HepG2 (cell line): ENCODE measurements around the gene FLAD1. TPM values are rescaled to one million over a fixed set of nuclear protein-coding genes. Genes with fewer than 3 reads are reported as not detected.

ENCODE experiments used
- ATAC-seq: fragments of 200-7000 bp; cut with Tn5 transposase; 3 replicates; pipeline ENCODE4 v1.9.1; 2020; ENCODE audit warnings: mild to moderate bottlenecking, moderate library complexity
- BruUV-seq: library from RNA; stranded (reverse); fragments of 400-500 nt; replicated peaks from 2 replicates; lab custom pipeline; 2021; lab: Mats Ljungman, UMichigan
- CTCF ChIA-PET: fragments of 300-600 bp; formaldehyde crosslinking; extraction: SDS; loops from one replicate; lab custom pipeline; 2021; ENCODE audit warnings: low total read pairs, inconsistent platforms, low intra/inter-chr PET ratio; lab: Yijun Ruan, JAX
- POLR2A ChIA-PET: fragments of 350-600 bp; sonication (Branson Sonifier 250); formaldehyde crosslinking; loops from one replicate; lab custom pipeline; 2020; ENCODE audit warnings: antibody characterized with exemption, inconsistent platforms; lab: Yijun Ruan, JAX
- DNase-seq: peaks from one replicate; pipeline ENCODE4 v3.0.0-alpha.2; 2015; ENCODE audit warnings: low spot score
- FAIRE-seq: peaks from 3 replicates; lab custom pipeline; 2011; peaks lifted over from hg19 to GRCh38; lab: Jason Lieb, UNC
- H2AFZ ChIP-seq: one replicate; pipeline ENCODE4 v1.6.1; 2011; ENCODE audit warnings: low read length, inconsistent platforms
- H3K27ac ChIP-seq: fragments of 300-600 bp; 3 replicates; pipeline ENCODE4 v1.8.0; 2011; ENCODE audit warnings: mixed run types, mild to moderate bottlenecking, mixed read lengths, low read length, inconsistent platforms; ENCODE audit not compliant: insufficient read depth; ENCODE audit errors: extremely low read length
- H3K27me3 ChIP-seq, 2 experiments: fragments of 200-600 bp in 1 of 2; 2 replicates in 1 of 2; 3 replicates in 1 of 2; pipeline versions ENCODE4 v1.6.0 to v1.8.0; 2011; ENCODE audit warnings: low read length in 2 of 2, mild to moderate bottlenecking in 2 of 2, moderate library complexity in 2 of 2, inconsistent platforms in 1 of 2; ENCODE audit not compliant: insufficient read depth in 2 of 2, control insufficient read depth in 1 of 2
- H3K36me3 ChIP-seq, 2 experiments: fragments of 200-600 bp in 1 of 2; replicated peaks in 1 of 2; 2 replicates in 1 of 2; 3 replicates in 1 of 2; pipeline versions ENCODE4 v1.5.1 to v1.8.0; 2011; ENCODE audit warnings: low read length in 2 of 2, inconsistent platforms in 1 of 2; ENCODE audit not compliant: insufficient read depth in 2 of 2, control insufficient read depth in 1 of 2
- H3K4me1 ChIP-seq: 2 replicates; pipeline ENCODE4 v1.5.1; 2012; ENCODE audit warnings: low read length, inconsistent platforms; ENCODE audit not compliant: insufficient read depth
- H3K4me2 ChIP-seq: 2 replicates; pipeline ENCODE4 v1.6.0; 2011; ENCODE audit warnings: low read depth, low read length, inconsistent platforms
- H3K4me3 ChIP-seq, 3 experiments: fragments of 200-600 bp in 1 of 3; sonication (generic), shearing (Covaris generic) in 1 of 3; replicated peaks in 1 of 3; 2 replicates each; pipeline ENCODE4 v1.5.1; 2011 to 2016; ENCODE audit warnings: low read length in 3 of 3, inconsistent platforms in 2 of 3, low read depth in 2 of 3, mild to moderate bottlenecking in 2 of 3, control low read depth in 1 of 3, mixed read lengths in 1 of 3; ENCODE audit not compliant: insufficient read depth in 1 of 3
- H3K79me2 ChIP-seq: one replicate; pipeline ENCODE4 v1.6.1; 2011; ENCODE audit warnings: low read length, inconsistent platforms; ENCODE audit not compliant: insufficient read depth
- H3K9ac ChIP-seq: 2 replicates; pipeline ENCODE4 v1.6.0; 2011; ENCODE audit warnings: mild to moderate bottlenecking, low read depth, low read length, inconsistent platforms; ENCODE audit not compliant: insufficient read depth
- H3K9me3 ChIP-seq: 2 replicates; pipeline ENCODE4 v1.5.1; 2012; ENCODE audit warnings: mild to moderate bottlenecking, low read length
- H4K20me1 ChIP-seq: 2 replicates; pipeline ENCODE4 v1.6.0; 2011; ENCODE audit warnings: inconsistent platforms, mild to moderate bottlenecking, low read length, moderate library complexity; ENCODE audit not compliant: insufficient read depth
- ADNP ChIP-seq: sonication (generic); formaldehyde crosslinking; IDR thresholded peaks from 2 replicates; pipeline ENCODE4 v1.4.0; 2020; ENCODE audit warnings: missing genetic modification reagents
- SMAD9 ChIP-seq: sonication (generic); formaldehyde crosslinking; IDR thresholded peaks from 2 replicates; pipeline ENCODE4 v1.5.1; 2020; ENCODE audit warnings: mild to moderate bottlenecking, missing genetic modification reagents
- ZEB1 ChIP-seq: IDR thresholded peaks from 2 replicates; pipeline ENCODE4 v1.6.1; 2012; ENCODE audit warnings: mild to moderate bottlenecking, low read depth, inconsistent platforms; ENCODE audit not compliant: insufficient replicate concordance
- ZNF543 ChIP-seq: sonication (generic); formaldehyde crosslinking; IDR thresholded peaks from 2 replicates; pipeline ENCODE4 v1.4.0; 2020; ENCODE audit warnings: mild to moderate bottlenecking, missing genetic modification reagents
- WGBS: methylation state at CpG from one replicate; pipeline ENCODE4 v1.1.6; 2017; ENCODE audit warnings: low lambda C conversion rate; 5-methylcytosine and 5-hydroxymethylcytosine counted together
- in situ Hi-C: cut with HindIII; loops from 2 replicates; pipeline ENCODE4 v1.10.0; 2017; ENCODE audit warnings: low pct_unique_long_range_greater_than_20kb; ENCODE audit not compliant: extremely low pct_ligation_motif_present
- intact Hi-C: fragments of 100-400 bp; cut with micrococcal nuclease; formaldehyde crosslinking; loops from one replicate; pipeline ENCODE4 v1.10.0; 2022; ENCODE audit not compliant: unreplicated experiment
- polyA plus RNA-seq, 8 experiments: library from polyadenylated mRNA; depleted of rRNA in 3 of 8; stranded (reverse) in 7 of 8; unstranded in 1 of 8; fragments of >200 nt; fragmentation: Illumina TruSeq in 4 of 8; extraction: Trizol in 4 of 8; gene quantifications; 2 replicates each; pipeline versions ENCODE4 v1.2.1 to v1.2.3, GENCODE V29; 2011 to 2016; ENCODE audit warnings: low read depth in 4 of 8, missing spikeins in 1 of 8, mixed read lengths in 1 of 8; ENCODE audit not compliant: insufficient read depth in 1 of 8
- total RNA-seq, 5 experiments: library from RNA; depleted of rRNA; stranded (reverse); fragments of >200 nt; fragmentation: Illumina TruSeq; extraction: Trizol; gene quantifications; 2 replicates each; pipeline ENCODE4 v1.2.3, GENCODE V29; 2016; ENCODE audit warnings: low read depth in 1 of 5
- TF ChIP-seq, protein P1 (sequence below): sonication (generic); formaldehyde crosslinking; conservative IDR thresholded peaks from 2 replicates; pipeline ENCODE4 v1.8.0; 2022; ENCODE audit warnings: missing genetic modification reagents
- TF ChIP-seq, protein P2 (sequence below), 2 experiments: sonication (generic) in 1 of 2; formaldehyde crosslinking in 1 of 2; IDR thresholded peaks; 2 replicates each; pipeline versions ENCODE4 v1.4.0 to v1.6.1; 2016 to 2020; ENCODE audit warnings: borderline replicate concordance in 1 of 2, low read depth in 1 of 2, mild to moderate bottlenecking in 1 of 2, missing genetic modification reagents in 1 of 2
- TF ChIP-seq, protein P3 (sequence below): sonication (generic); formaldehyde crosslinking; IDR thresholded peaks from 2 replicates; pipeline ENCODE4 v1.5.0; 2020; ENCODE audit warnings: mild to moderate bottlenecking, missing genetic modification reagents
- TF ChIP-seq, protein P4 (sequence below): sonication (generic); formaldehyde crosslinking; IDR thresholded peaks from 2 replicates; pipeline ENCODE4 v1.5.0; 2020; ENCODE audit warnings: mild to moderate bottlenecking, missing genetic modification reagents

FLAD1 gene
- total and polyA plus RNA-seq, 2 of the 13 experiments (the other 11 are each of a cell fraction or from before 2014, with no cell fraction given), result 25.9 to 32.8 TPM

- TF ChIP-seq, protein P1, sequence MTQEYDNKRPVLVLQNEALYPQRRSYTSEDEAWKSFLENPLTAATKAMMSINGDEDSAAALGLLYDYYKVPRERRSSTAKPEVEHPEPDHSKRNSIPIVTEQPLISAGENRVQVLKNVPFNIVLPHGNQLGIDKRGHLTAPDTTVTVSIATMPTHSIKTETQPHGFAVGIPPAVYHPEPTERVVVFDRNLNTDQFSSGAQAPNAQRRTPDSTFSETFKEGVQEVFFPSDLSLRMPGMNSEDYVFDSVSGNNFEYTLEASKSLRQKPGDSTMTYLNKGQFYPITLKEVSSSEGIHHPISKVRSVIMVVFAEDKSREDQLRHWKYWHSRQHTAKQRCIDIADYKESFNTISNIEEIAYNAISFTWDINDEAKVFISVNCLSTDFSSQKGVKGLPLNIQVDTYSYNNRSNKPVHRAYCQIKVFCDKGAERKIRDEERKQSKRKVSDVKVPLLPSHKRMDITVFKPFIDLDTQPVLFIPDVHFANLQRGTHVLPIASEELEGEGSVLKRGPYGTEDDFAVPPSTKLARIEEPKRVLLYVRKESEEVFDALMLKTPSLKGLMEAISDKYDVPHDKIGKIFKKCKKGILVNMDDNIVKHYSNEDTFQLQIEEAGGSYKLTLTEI (CRISPR knock-in tag), result no peak
Observed at GRCh38 chr1:154935749-154936554, 47.2 kb upstream of the FLAD1 start (continued).

- no TSS peak for BruUV-seq
- Histone ChIP-seq H3K9ac (peak within 1 kb of the TSS; percentile 95), H3K9me3 (no peaks in the 10 kb centered on the region), H4K20me1 (no peaks in the 10 kb centered on the region), H3K4me2 (peak within 1 kb of the TSS; percentile 91), H3K4me3 (peak within 1 kb of the TSS; percentile 57 to 77 (median 69)), H3K27ac (peak within 1 kb of the TSS; percentile 99), H3K36me3 (no peaks in the 10 kb centered on the region), H3K27me3 (no peaks in the 10 kb centered on the region), H3K79me2 (no peaks in the 10 kb centered on the region), H3K4me1 (peaks cover 74% of the 10 kb centered on the region), H2AFZ (peak within 1 kb of the TSS; percentile 78)
- in situ Hi-C loops (no loop called here), intact Hi-C loops (loop anchor here (2.0 kb wide), 1 partner anchor 30 kb away; no protein-coding TSS in a partner anchor)
- DNase-seq, result peak; percentile 88
- 0% methylated on average over 18 of the region's 45 CpGs for WGBS
- POLR2A ChIA-PET, result interaction anchor here (1.0 to 2.6 kb wide), 20 partner anchors 9 to 1804 kb away, joined by 3 to 28 read pairs (median 5); partner anchors contain the start of genes EFNA4, MRPL24, PBXIP1 and PYGO2
- ATAC-seq, result peak; percentile 69
- CTCF ChIA-PET, result interaction anchor here (1.3 kb wide), 1 partner anchor 30 kb away, joined by 6 read pairs; no protein-coding TSS in a partner anchor
- FAIRE-seq, result peak; percentile 94
- TF ChIP-seq ZEB1, result peak; percentile 43
- peak; percentile 97 for TF ChIP-seq SMAD9 (CRISPR knock-in tag)
- TF ChIP-seq, protein P2, sequence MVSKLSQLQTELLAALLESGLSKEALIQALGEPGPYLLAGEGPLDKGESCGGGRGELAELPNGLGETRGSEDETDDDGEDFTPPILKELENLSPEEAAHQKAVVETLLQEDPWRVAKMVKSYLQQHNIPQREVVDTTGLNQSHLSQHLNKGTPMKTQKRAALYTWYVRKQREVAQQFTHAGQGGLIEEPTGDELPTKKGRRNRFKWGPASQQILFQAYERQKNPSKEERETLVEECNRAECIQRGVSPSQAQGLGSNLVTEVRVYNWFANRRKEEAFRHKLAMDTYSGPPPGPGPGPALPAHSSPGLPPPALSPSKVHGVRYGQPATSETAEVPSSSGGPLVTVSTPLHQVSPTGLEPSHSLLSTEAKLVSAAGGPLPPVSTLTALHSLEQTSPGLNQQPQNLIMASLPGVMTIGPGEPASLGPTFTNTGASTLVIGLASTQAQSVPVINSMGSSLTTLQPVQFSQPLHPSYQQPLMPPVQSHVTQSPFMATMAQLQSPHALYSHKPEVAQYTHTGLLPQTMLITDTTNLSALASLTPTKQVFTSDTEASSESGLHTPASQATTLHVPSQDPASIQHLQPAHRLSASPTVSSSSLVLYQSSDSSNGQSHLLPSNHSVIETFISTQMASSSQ (IDR thresholded peaks at IDR 0.05; ENCODE audit: low read depth), result no peak; the same call in 1 of the 2 replicates
- TF ChIP-seq, protein P2 (CRISPR knock-in tag; IDR thresholded peaks at IDR 0.05; ENCODE audit: borderline replicate concordance), result peak; percentile 90
- TF ChIP-seq, protein P3, sequence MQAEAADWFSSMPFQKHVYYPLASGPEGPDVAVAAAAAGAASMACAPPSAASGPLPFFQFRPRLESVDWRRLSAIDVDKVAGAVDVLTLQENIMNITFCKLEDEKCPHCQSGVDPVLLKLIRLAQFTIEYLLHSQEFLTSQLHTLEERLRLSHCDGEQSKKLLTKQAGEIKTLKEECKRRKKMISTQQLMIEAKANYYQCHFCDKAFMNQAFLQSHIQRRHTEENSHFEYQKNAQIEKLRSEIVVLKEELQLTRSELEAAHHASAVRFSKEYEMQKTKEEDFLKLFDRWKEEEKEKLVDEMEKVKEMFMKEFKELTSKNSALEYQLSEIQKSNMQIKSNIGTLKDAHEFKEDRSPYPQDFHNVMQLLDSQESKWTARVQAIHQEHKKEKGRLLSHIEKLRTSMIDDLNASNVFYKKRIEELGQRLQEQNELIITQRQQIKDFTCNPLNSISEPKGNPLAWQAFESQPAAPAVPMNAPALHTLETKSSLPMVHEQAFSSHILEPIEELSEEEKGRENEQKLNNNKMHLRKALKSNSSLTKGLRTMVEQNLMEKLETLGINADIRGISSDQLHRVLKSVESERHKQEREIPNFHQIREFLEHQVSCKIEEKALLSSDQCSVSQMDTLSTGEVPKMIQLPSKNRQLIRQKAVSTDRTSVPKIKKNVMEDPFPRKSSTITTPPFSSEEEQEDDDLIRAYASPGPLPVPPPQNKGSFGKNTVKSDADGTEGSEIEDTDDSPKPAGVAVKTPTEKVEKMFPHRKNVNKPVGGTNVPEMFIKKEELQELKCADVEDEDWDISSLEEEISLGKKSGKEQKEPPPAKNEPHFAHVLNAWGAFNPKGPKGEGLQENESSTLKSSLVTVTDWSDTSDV, result peak; percentile 99
- peak; percentile 99 for TF ChIP-seq ZNF543 (CRISPR knock-in tag)
- TF ChIP-seq, protein P4, sequence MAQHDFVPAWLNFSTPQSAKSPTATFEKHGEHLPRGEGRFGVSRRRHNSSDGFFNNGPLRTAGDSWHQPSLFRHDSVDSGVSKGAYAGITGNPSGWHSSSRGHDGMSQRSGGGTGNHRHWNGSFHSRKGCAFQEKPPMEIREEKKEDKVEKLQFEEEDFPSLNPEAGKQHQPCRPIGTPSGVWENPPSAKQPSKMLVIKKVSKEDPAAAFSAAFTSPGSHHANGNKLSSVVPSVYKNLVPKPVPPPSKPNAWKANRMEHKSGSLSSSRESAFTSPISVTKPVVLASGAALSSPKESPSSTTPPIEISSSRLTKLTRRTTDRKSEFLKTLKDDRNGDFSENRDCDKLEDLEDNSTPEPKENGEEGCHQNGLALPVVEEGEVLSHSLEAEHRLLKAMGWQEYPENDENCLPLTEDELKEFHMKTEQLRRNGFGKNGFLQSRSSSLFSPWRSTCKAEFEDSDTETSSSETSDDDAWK (CRISPR knock-in tag), result no peak
- no peak for TF ChIP-seq ADNP (CRISPR knock-in tag)
Observed at GRCh38 chr1:154936555-154937084, 46.5 kb upstream of the FLAD1 start, which contains the start of gene PMVK. PMVK (minus strand) TSS chr1:154936719; CDS start chr1:154936685, 34 bp downstream.
